Measurements from ENCODE around the gene PICK1. TPM values are rescaled to one million over a fixed set of nuclear protein-coding genes. Genes with fewer than 3 reads are reported as not detected.
"Not testable (repeated sequence)": the region's sequence is repeated elsewhere in the genome, so short reads cannot be mapped to it uniquely, and the experiment has no call there.

Gene PICK1
- total RNA-seq, 4 donors from 2014 or later: 35.9 to 67.6 (median 51.4) TPM

DNA sequence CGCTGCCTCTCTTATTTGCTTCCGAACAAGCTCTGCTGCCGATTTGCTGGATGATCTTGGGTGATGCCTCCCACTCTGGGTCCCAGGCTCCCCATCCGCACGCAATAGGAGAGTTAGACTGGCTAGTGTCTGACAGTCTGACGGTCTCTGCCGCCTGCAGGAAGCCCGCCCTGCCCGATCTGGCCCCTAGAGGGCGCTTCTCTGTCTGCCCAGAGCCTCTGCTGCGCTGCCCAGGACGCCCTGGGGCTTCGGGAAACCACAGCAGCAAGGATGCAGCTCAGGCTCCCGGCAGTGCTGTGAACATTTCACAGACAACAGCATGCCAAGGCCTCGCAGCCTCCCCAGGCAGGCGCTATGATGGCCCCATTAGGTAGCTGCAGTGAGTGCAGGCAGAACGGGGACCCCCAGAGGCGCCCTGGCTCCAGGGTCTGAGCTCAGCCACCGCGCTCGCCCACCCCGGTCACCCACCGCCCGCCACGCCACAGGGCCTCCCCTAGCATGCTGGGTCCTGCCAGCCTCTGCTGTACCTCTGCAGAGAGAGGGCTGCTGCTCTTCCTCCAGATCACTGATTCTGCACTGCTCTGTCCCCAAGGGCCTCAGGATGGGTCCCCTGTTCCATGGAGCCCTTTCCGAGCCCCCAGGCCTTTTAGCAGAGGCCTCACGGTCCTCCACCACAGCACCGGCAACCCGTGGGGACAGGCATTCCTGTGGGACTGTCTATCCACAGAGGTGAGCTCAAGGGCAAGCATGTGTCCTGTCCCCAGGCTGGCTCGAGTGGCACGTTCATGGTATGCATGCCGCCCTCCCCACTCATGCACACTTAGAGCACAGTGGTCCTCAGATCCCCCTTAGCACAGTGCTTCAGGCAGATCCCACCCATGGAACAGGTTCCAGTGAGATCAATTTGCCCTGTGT is 57.5 kb downstream of the PICK1 start:
- no peak overlapping the region for H3K4me3 ChIP-seq (ENCODE audit: low read depth, poor library complexity, severe bottlenecking)
- WGBS, 2 donors: 41 to 46% methylated on average over 24 to 28 of the region's 32 CpGs
- TF ChIP-seq POLR2A (IDR thresholded peaks at IDR 0.05): no peak
- TF ChIP-seq, protein P1, sequence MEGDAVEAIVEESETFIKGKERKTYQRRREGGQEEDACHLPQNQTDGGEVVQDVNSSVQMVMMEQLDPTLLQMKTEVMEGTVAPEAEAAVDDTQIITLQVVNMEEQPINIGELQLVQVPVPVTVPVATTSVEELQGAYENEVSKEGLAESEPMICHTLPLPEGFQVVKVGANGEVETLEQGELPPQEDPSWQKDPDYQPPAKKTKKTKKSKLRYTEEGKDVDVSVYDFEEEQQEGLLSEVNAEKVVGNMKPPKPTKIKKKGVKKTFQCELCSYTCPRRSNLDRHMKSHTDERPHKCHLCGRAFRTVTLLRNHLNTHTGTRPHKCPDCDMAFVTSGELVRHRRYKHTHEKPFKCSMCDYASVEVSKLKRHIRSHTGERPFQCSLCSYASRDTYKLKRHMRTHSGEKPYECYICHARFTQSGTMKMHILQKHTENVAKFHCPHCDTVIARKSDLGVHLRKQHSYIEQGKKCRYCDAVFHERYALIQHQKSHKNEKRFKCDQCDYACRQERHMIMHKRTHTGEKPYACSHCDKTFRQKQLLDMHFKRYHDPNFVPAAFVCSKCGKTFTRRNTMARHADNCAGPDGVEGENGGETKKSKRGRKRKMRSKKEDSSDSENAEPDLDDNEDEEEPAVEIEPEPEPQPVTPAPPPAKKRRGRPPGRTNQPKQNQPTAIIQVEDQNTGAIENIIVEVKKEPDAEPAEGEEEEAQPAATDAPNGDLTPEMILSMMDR (IDR thresholded peaks at IDR 0.05): peak in 1 of 3 donors; percentile 88
- intact Hi-C loops (cut with DNase I; ENCODE audit: low total_unique reads): loop anchor here (10.0 kb wide), 1 partner anchor 100 kb away; no protein-coding TSS in a partner anchor
- peak; percentile 78 to 96 for DNase-seq (ENCODE audit: low spot score in 2 of 2)

DNA sequence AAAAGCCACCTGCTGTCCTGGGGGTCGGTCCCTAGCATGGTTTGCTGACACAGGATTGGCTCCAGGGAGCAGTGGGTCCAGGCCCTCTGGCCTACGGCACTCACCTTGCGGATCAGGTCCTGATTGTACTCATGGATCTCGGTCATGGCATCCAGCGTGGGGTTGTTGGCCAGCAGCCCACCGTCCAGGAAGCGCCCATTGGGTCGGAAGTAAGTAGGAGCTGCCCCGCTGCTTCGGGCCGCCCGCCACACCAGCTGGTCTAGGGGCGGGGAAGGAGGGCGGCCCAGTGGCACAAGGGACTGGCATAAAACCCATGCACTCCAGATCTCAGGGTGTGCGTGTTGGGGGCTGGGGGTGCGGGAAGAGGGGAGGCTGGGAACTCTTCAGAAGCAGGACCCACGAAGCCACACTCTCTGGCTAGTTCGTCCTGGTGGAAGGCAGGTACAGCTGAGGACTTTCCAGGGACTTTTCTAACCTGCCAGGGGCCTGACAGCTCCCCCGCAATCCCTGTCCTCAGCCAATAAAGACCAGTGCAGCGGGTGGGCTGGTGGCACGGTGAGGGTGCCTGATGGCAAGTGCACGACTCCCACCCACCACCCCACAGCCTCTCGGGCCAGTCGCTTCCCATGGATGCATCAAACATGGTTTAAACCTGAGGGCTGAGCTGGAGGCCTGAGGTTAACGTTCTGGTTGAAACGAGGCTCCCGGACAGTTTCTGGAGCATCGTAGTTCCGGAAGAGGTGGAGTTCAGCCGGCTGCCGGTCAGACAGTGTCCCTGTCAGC is 58.4 kb downstream of the PICK1 start:
- TF ChIP-seq, protein P1 (IDR thresholded peaks at IDR 0.05): no peak
- no peak for TF ChIP-seq POLR2A (IDR thresholded peaks at IDR 0.05)
- no peak overlapping the region for H3K4me3 ChIP-seq (ENCODE audit: low read depth, poor library complexity, severe bottlenecking)
- DNase-seq (ENCODE audit: low spot score in 2 of 2): no peak
- intact Hi-C loops (cut with DNase I; ENCODE audit: low total_unique reads): loop anchor here (10.0 kb wide), 1 partner anchor 99 kb away; no protein-coding TSS in a partner anchor
- WGBS, 2 donors: 94 to 97% methylated on average over 28 to 29 of the region's 31 CpGs

DNA sequence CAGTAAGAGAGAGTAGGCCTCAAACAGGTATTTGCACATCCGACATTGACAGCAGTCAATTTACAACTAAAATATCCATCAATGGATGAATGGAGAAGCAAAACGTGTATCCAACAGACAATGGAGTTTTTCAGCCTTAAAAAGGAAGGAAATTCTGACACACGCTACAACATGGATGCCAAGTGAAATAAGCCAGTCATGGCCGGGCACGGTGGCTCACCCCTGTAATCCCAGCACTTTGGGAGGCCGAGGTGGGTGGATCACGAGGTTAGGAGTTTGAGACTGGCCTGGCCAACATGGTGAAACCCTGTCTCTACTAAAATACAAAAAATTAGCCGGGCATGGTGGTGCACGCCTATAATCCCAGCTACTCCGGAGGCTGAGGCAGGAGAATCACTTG is 60.4 kb downstream of the PICK1 start:
- H3K4me3 ChIP-seq (ENCODE audit: low read depth, poor library complexity, severe bottlenecking); DNase-seq (ENCODE audit: low spot score in 2 of 2): not testable (repeated sequence)
- intact Hi-C loops (cut with DNase I; ENCODE audit: low total_unique reads): loop anchor here (10.0 kb wide), 1 partner anchor 97 kb away; no protein-coding TSS in a partner anchor
- 94 to 96% methylated on average over 10 of the region's 10 CpGs for WGBS, 2 donors

DNA sequence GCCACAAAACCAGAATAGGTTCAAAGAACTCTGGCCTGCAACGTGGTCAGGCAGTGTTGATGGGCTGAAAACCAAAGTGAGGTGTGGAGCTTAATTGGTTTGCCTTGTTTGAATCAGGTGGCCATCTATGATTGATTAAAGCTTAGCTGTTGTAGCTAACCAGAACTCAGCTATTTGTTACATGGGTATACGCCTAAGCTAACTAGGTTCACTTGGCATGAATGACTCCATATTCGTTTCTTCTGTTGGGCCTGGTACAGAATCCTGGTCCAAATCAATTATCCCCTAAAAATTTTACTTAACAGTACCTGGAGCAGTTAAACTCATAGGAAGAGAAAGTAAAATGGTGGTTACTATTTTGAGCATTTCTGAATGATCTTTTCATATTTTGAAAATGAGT is 61.0 kb downstream of the PICK1 start:
- no peak overlapping the region for H3K4me3 ChIP-seq (ENCODE audit: low read depth, poor library complexity, severe bottlenecking)
- 83 to 86% methylated on average over 3 of the region's 3 CpGs for whole genome bisulfite sequencing, 2 donors
- TF ChIP-seq, protein P1 (IDR thresholded peaks at IDR 0.05): no peak
- TF ChIP-seq POLR2A (IDR thresholded peaks at IDR 0.05): no peak
- intact Hi-C loops (cut with DNase I; ENCODE audit: low total_unique reads): loop anchor here (10.0 kb wide), 1 partner anchor 97 kb away; no protein-coding TSS in a partner anchor
- no peak for DNase-seq (ENCODE audit: low spot score in 2 of 2)

DNA sequence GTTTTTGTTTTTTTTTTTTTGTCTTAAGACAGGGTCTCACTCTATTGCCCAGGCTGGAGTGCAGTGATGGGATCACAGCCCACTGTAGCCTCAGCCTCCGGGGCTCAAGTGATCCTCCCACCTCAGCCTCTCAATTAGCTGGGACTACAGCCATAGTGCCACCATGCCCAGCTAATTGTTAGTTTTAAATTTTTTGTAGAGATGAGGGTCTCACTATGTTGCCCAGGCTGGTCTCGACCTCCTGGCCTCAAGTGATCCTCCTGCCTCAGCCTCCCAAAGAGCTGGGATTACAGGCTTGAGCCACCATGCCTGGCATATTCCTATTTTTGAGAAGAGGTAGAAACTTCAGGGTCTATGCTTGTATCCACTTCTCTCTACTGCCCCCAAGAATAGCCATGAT is 61.5 kb downstream of the PICK1 start:
- DNase-seq (ENCODE audit: low spot score in 2 of 2); H3K4me3 ChIP-seq (ENCODE audit: low read depth, poor library complexity, severe bottlenecking): not testable (repeated sequence)
- 94 to 97% methylated on average over 2 of the region's 2 CpGs for WGBS, 2 donors
- intact Hi-C loops (cut with DNase I; ENCODE audit: low total_unique reads): loop anchor here (10.0 kb wide), 1 partner anchor 96 kb away; no protein-coding TSS in a partner anchor

DNA sequence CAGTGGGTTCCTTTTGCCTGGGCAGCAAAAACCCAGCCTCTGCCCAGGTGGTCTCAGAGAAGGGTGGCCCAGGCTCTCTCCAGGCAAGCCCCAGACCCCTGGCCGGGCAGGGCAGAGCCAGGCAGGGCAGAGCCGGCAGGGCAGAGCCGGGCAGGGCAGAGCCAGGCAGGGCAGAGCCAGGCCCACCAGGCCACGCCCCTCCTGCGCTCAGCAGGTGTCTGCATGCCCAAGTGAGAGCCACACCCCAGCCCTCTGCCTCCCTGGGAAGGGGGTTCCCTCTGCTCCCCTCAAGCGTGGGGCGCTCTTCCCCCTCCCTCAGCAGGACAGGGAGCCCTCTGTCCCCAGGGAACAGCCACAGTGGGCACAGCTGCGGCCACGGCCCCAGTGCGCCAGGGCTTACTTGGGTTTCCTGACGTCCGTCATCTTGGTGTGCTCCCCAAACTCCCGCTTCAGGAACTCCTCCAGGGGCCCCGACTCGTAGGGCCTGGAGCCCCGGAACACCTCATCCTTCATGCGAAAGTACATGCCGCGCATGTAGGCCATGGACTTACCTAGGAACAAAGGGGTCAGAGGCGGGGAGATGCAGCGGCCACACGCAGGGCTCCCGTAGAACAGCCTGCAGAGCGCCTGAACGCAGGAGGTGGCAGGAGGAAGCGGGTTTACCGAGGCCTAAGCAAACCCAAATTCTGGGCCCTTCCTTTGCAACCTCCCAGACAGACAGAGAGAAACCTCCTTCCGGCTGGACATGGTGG is 63.3 kb downstream of the PICK1 start:
- no peak for DNase-seq (ENCODE audit: low spot score in 2 of 2)
- intact Hi-C loops (cut with DNase I; ENCODE audit: low total_unique reads): no loop called here
- no peak overlapping the region for H3K4me3 ChIP-seq (ENCODE audit: low read depth, poor library complexity, severe bottlenecking)
- no peak for TF ChIP-seq POLR2A (IDR thresholded peaks at IDR 0.05)
- TF ChIP-seq, protein P1 (IDR thresholded peaks at IDR 0.05): no peak
- WGBS, 2 donors: 76 to 78% methylated on average over 25 to 28 of the region's 28 CpGs
